HEK293 (cell line): Measurements from ENCODE around the gene NR2F1-AS1.
A peak's percentile ranks its signal among the peaks of the same experiment; 100 is the strongest.

ENCODE experiments used
- CTCF ChIP-seq: fragments of 450-650 bp; formaldehyde crosslinking; IDR thresholded peaks from 2 replicates; pipeline ENCODE4 v1.5.1; 2016; ENCODE audit warnings: missing biosample characterization, missing genetic modification characterization
- HOXD13 ChIP-seq: sonication (generic); formaldehyde crosslinking; IDR thresholded peaks from 2 replicates; pipeline ENCODE4 v1.8.0; 2022; ENCODE audit warnings: missing genetic modification reagents, borderline replicate concordance
- KLF9 ChIP-seq: fragments of 450-650 bp; formaldehyde crosslinking; IDR thresholded peaks from 2 replicates; pipeline ENCODE4 v1.5.1; 2016; ENCODE audit warnings: missing biosample characterization, missing genetic modification characterization, low read depth
- OSR2 ChIP-seq: fragments of 450-650 bp; formaldehyde crosslinking; IDR thresholded peaks from 2 replicates; pipeline ENCODE4 v1.5.1; 2016; ENCODE audit warnings: missing biosample characterization, missing genetic modification characterization
- PRDM1 ChIP-seq: fragments of 450-650 bp; formaldehyde crosslinking; IDR thresholded peaks from 2 replicates; pipeline ENCODE4; 2016; ENCODE audit warnings: missing biosample characterization, missing genetic modification characterization
- TRIM28 ChIP-seq: IDR thresholded peaks from 2 replicates; pipeline ENCODE4 v1.6.1; 2011; ENCODE audit warnings: low read length, control low read depth, borderline replicate concordance
- YY2 ChIP-seq: fragments of 450-650 bp; formaldehyde crosslinking; IDR thresholded peaks from 2 replicates; pipeline ENCODE4 v1.5.1; 2016; ENCODE audit warnings: missing biosample characterization, missing genetic modification characterization
- ZNF157 ChIP-seq: fragments of 450-650 bp; formaldehyde crosslinking; IDR thresholded peaks from 2 replicates; pipeline ENCODE4 v1.5.1; 2016; ENCODE audit warnings: missing biosample characterization, missing genetic modification characterization
- ZNF184 ChIP-seq: fragments of 450-650 bp; IDR thresholded peaks from 2 replicates; pipeline ENCODE4 v1.5.1; 2018; ENCODE audit warnings: missing biosample characterization, mild to moderate bottlenecking, missing genetic modification characterization
- ZNF335 ChIP-seq: fragments of 450-650 bp; formaldehyde crosslinking; conservative IDR thresholded peaks from 2 replicates; pipeline ENCODE4 v1.5.1; 2016; ENCODE audit warnings: missing biosample characterization, missing genetic modification characterization
- ZNF354C ChIP-seq: fragments of 450-650 bp; formaldehyde crosslinking; IDR thresholded peaks from 2 replicates; pipeline ENCODE4 v1.5.1; 2016; ENCODE audit warnings: missing biosample characterization, missing genetic modification characterization, low read depth, borderline replicate concordance
- ZNF391 ChIP-seq: fragments of 450-650 bp; formaldehyde crosslinking; IDR thresholded peaks from 2 replicates; pipeline ENCODE4 v1.5.1; 2016; ENCODE audit warnings: low read depth, missing biosample characterization, missing genetic modification characterization, borderline replicate concordance
- ZNF394 ChIP-seq: fragments of 450-650 bp; formaldehyde crosslinking; IDR thresholded peaks from 2 replicates; pipeline ENCODE4 v1.5.1; 2016; ENCODE audit warnings: missing biosample characterization, missing genetic modification characterization, mild to moderate bottlenecking, moderate library complexity, borderline replicate concordance
- ZNF426 ChIP-seq: fragments of 450-650 bp; formaldehyde crosslinking; IDR thresholded peaks from 2 replicates; pipeline ENCODE4 v1.5.1; 2017; ENCODE audit warnings: missing biosample characterization, missing genetic modification characterization, mild to moderate bottlenecking, inconsistent platforms, moderate library complexity
- ZNF514 ChIP-seq: fragments of 450-650 bp; formaldehyde crosslinking; IDR thresholded peaks from 2 replicates; pipeline ENCODE4 v1.5.1; 2016; ENCODE audit warnings: missing biosample characterization, missing genetic modification characterization
- ZNF521 ChIP-seq: fragments of 450-650 bp; formaldehyde crosslinking; IDR thresholded peaks from 2 replicates; pipeline ENCODE4 v1.5.1; 2017; ENCODE audit warnings: missing biosample characterization, mild to moderate bottlenecking, missing genetic modification characterization
- ZNF549 ChIP-seq: fragments of 450-650 bp; IDR thresholded peaks from 2 replicates; pipeline ENCODE4 v1.5.1; 2018; ENCODE audit warnings: missing biosample characterization, missing genetic modification characterization, mild to moderate bottlenecking, inconsistent platforms, moderate library complexity
- ZNF596 ChIP-seq: fragments of 450-650 bp; IDR thresholded peaks from 2 replicates; pipeline ENCODE4 v1.5.0; 2018; ENCODE audit warnings: missing biosample characterization, mild to moderate bottlenecking, missing genetic modification characterization, moderate library complexity
- ZNF664 ChIP-seq: fragments of 450-650 bp; formaldehyde crosslinking; IDR thresholded peaks from 2 replicates; pipeline ENCODE4 v1.5.1; 2016; ENCODE audit warnings: missing biosample characterization, missing genetic modification characterization
- TF ChIP-seq, protein P1 (sequence below): fragments of 450-650 bp; formaldehyde crosslinking; IDR thresholded peaks from 2 replicates; pipeline ENCODE4 v1.5.1; 2017; ENCODE audit warnings: missing biosample characterization, missing genetic modification characterization
- TF ChIP-seq, protein P2 (sequence below): fragments of 450-650 bp; formaldehyde crosslinking; IDR thresholded peaks from 2 replicates; pipeline ENCODE4 v1.5.1; 2016; ENCODE audit warnings: missing biosample characterization, missing genetic modification characterization
- TF ChIP-seq, protein P3 (sequence below): fragments of 450-650 bp; formaldehyde crosslinking; IDR thresholded peaks from 2 replicates; pipeline ENCODE4 v1.5.1; 2017; ENCODE audit warnings: missing biosample characterization, mild to moderate bottlenecking, missing genetic modification characterization, moderate library complexity
- TF ChIP-seq, protein P4 (sequence below): fragments of 450-650 bp; formaldehyde crosslinking; IDR thresholded peaks from 2 replicates; pipeline ENCODE4 v1.5.1; 2016; ENCODE audit warnings: missing biosample characterization, missing genetic modification characterization
- TF ChIP-seq, protein P5 (sequence below): fragments of 450-650 bp; formaldehyde crosslinking; IDR thresholded peaks from 2 replicates; pipeline ENCODE4 v1.5.1; 2016; ENCODE audit warnings: missing biosample characterization, missing genetic modification characterization, borderline replicate concordance

NR2F1-AS1 gene

GRCh38 chr5:93582677-93583438, 1.8 kb upstream of the NR2F1-AS1 start, which contains the start of gene NR2F1 (continued):
- peak; percentile 99 for TF ChIP-seq PRDM1 (tag by site-specific recombination)
- peak; percentile 100 for TF ChIP-seq ZNF596
- TF ChIP-seq HOXD13 = peak; percentile 73; the same call in 1 of the 2 replicates
- no peak for TF ChIP-seq ZNF514 (tag by site-specific recombination)
- TF ChIP-seq ZNF391 (tag by site-specific recombination) = peak; percentile 97
- peak; percentile 69; the same call in 1 of the 2 replicates for TF ChIP-seq ZNF394 (tag by site-specific recombination)
- no peak for TF ChIP-seq ZNF549 (tag by site-specific recombination)
- TF ChIP-seq, protein P1, sequence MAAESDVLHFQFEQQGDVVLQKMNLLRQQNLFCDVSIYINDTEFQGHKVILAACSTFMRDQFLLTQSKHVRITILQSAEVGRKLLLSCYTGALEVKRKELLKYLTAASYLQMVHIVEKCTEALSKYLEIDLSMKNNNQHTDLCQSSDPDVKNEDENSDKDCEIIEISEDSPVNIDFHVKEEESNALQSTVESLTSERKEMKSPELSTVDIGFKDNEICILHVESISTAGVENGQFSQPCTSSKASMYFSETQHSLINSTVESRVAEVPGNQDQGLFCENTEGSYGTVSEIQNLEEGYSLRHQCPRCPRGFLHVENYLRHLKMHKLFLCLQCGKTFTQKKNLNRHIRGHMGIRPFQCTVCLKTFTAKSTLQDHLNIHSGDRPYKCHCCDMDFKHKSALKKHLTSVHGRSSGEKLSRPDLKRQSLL = no peak
- TF ChIP-seq ZNF521 (tag by site-specific recombination) = no peak
- peak; percentile 79 for TF ChIP-seq ZNF664 (tag by site-specific recombination)
- TF ChIP-seq ZNF184 (tag by site-specific recombination) = peak; percentile 71; the same call in 1 of the 2 replicates
- TF ChIP-seq KLF9 = peak; percentile 97
- TF ChIP-seq ZNF354C (tag by site-specific recombination) = no peak
- no peak for TF ChIP-seq ZNF426 (tag by site-specific recombination)
- TF ChIP-seq, protein P2, sequence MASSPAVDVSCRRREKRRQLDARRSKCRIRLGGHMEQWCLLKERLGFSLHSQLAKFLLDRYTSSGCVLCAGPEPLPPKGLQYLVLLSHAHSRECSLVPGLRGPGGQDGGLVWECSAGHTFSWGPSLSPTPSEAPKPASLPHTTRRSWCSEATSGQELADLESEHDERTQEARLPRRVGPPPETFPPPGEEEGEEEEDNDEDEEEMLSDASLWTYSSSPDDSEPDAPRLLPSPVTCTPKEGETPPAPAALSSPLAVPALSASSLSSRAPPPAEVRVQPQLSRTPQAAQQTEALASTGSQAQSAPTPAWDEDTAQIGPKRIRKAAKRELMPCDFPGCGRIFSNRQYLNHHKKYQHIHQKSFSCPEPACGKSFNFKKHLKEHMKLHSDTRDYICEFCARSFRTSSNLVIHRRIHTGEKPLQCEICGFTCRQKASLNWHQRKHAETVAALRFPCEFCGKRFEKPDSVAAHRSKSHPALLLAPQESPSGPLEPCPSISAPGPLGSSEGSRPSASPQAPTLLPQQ (tag by site-specific recombination) = peak; percentile 91
- TF ChIP-seq CTCF = 0 out of 2 replicates have a peak, but pooled peaks have one; percentile 15
- peak; percentile 37 for TF ChIP-seq ZNF335 (tag by site-specific recombination)
- TF ChIP-seq OSR2 = peak; percentile 86
- peak; percentile 71 for TF ChIP-seq TRIM28
- TF ChIP-seq, protein P3, sequence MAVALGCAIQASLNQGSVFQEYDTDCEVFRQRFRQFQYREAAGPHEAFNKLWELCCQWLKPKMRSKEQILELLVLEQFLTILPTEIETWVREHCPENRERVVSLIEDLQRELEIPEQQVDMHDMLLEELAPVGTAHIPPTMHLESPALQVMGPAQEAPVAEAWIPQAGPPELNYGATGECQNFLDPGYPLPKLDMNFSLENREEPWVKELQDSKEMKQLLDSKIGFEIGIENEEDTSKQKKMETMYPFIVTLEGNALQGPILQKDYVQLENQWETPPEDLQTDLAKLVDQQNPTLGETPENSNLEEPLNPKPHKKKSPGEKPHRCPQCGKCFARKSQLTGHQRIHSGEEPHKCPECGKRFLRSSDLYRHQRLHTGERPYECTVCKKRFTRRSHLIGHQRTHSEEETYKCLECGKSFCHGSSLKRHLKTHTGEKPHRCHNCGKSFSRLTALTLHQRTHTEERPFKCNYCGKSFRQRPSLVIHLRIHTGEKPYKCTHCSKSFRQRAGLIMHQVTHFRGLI = peak; percentile 83
- TF ChIP-seq YY2 = peak; percentile 39; the same call in 1 of the 2 replicates
- TF ChIP-seq, protein P4, sequence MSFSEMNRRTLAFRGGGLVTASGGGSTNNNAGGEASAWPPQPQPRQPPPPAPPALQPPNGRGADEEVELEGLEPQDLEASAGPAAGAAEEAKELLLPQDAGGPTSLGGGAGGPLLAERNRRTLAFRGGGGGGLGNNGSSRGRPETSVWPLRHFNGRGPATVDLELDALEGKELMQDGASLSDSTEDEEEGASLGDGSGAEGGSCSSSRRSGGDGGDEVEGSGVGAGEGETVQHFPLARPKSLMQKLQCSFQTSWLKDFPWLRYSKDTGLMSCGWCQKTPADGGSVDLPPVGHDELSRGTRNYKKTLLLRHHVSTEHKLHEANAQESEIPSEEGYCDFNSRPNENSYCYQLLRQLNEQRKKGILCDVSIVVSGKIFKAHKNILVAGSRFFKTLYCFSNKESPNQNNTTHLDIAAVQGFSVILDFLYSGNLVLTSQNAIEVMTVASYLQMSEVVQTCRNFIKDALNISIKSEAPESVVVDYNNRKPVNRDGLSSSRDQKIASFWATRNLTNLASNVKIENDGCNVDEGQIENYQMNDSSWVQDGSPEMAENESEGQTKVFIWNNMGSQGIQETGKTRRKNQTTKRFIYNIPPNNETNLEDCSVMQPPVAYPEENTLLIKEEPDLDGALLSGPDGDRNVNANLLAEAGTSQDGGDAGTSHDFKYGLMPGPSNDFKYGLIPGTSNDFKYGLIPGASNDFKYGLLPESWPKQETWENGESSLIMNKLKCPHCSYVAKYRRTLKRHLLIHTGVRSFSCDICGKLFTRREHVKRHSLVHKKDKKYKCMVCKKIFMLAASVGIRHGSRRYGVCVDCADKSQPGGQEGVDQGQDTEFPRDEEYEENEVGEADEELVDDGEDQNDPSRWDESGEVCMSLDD = peak; percentile 90
- no peak for TF ChIP-seq ZNF157 (tag by site-specific recombination)
- TF ChIP-seq, protein P5, sequence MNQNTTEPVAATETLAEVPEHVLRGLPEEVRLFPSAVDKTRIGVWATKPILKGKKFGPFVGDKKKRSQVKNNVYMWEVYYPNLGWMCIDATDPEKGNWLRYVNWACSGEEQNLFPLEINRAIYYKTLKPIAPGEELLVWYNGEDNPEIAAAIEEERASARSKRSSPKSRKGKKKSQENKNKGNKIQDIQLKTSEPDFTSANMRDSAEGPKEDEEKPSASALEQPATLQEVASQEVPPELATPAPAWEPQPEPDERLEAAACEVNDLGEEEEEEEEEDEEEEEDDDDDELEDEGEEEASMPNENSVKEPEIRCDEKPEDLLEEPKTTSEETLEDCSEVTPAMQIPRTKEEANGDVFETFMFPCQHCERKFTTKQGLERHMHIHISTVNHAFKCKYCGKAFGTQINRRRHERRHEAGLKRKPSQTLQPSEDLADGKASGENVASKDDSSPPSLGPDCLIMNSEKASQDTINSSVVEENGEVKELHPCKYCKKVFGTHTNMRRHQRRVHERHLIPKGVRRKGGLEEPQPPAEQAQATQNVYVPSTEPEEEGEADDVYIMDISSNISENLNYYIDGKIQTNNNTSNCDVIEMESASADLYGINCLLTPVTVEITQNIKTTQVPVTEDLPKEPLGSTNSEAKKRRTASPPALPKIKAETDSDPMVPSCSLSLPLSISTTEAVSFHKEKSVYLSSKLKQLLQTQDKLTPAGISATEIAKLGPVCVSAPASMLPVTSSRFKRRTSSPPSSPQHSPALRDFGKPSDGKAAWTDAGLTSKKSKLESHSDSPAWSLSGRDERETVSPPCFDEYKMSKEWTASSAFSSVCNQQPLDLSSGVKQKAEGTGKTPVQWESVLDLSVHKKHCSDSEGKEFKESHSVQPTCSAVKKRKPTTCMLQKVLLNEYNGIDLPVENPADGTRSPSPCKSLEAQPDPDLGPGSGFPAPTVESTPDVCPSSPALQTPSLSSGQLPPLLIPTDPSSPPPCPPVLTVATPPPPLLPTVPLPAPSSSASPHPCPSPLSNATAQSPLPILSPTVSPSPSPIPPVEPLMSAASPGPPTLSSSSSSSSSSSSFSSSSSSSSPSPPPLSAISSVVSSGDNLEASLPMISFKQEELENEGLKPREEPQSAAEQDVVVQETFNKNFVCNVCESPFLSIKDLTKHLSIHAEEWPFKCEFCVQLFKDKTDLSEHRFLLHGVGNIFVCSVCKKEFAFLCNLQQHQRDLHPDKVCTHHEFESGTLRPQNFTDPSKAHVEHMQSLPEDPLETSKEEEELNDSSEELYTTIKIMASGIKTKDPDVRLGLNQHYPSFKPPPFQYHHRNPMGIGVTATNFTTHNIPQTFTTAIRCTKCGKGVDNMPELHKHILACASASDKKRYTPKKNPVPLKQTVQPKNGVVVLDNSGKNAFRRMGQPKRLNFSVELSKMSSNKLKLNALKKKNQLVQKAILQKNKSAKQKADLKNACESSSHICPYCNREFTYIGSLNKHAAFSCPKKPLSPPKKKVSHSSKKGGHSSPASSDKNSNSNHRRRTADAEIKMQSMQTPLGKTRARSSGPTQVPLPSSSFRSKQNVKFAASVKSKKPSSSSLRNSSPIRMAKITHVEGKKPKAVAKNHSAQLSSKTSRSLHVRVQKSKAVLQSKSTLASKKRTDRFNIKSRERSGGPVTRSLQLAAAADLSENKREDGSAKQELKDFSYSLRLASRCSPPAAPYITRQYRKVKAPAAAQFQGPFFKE (tag by site-specific recombination) = no peak
